ENCODE results near the gene UTP4. TPM values are rescaled to one million over a fixed set of nuclear protein-coding genes. Genes with fewer than 3 reads are reported as not detected.

Gene UTP4
- total RNA-seq, 1 experiment from 2014 or later: 125 TPM

DNA sequence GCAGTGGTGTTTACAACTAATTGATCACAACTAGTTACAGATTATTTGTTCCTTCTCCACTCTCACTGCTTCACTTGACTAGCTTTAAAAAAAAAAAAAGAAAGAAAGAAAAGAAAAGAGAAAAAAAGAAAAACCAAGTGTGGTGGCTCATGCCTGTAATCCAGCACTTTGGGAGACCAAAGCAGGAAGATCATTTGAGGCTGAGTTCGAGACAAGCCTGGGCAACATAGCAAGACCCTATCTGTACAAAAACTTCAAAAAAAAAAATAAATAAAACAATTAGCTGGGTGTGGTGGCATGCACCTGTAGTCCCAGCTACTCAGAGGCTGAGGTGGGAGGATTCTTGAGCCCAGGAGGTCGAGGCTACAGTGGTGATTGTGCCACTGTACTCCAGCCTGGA lies 58.7 kb downstream of the UTP4 start:
- Histone ChIP-seq H3K27me3 (ENCODE audit: insufficient read depth, low read length) (no peaks in the 10 kb centered on the region), H3K36me3 (ENCODE audit: control insufficient read depth in 1 of 2, insufficient read depth in 2 of 2, low read length in 2 of 2) (no peaks in the 10 kb centered on the region), H3K9me3 (ENCODE audit: control insufficient read depth in 1 of 2, insufficient read depth in 1 of 2, low read depth in 1 of 2, low read length in 2 of 2) (no peaks in the 10 kb centered on the region), H4K20me1 (ENCODE audit: insufficient read depth) (no peaks in the 10 kb centered on the region), H3K27ac (ENCODE audit: low read depth, low read length) (no peak overlapping the region), H3K4me3 (replicated peaks in 1 of 2; ENCODE audit: low read depth in 1 of 2, low read length in 2 of 2) (no peak overlapping the region), H2AFZ (ENCODE audit: low read depth, low read length, poor library complexity, severe bottlenecking) (no peak overlapping the region), H3K9me2 (ENCODE audit: insufficient read depth) (no peaks in the 10 kb centered on the region), H3K4me1 (ENCODE audit: control insufficient read depth in 1 of 2, insufficient read depth in 2 of 2, low read length in 2 of 2) (peaks cover 8 to 27% of the 10 kb centered on the region in 2 experiments), H3K79me2 (ENCODE audit: insufficient read depth, low read length) (peaks cover 76% of the 10 kb centered on the region), H3K9ac (ENCODE audit: low read length) (no peak overlapping the region), H3K4me2 (ENCODE audit: low read length) (no peak overlapping the region)
- ChIA-PET CTCF (no interaction called here), POLR2A (no interaction called here), RAD21 (ENCODE audit: low non-redundant PET in 1 of 2, low total read pairs in 2 of 2, uncharacterized antibody in 2 of 2, unreplicated experiment in 2 of 2) (no interaction called here)
- intact Hi-C loops (cut with micrococcal nuclease): loop anchor here (10.0 kb wide), 1 partner anchor 84 kb away; no protein-coding TSS in a partner anchor
- BruUV-seq (replicated peaks): no TSS peak
- TF ChIP-seq TCF7L2 (IDR thresholded peaks at IDR 0.05; ENCODE audit: borderline replicate concordance, extremely low read depth, insufficient read depth, insufficient read length) (no peak), EGR1 (IDR thresholded peaks at IDR 0.05; ENCODE audit: low read depth) (no peak), ZFX (IDR thresholded peaks at IDR 0.05) (no peak), JUND (IDR thresholded peaks at IDR 0.05) (no peak), EZH2 (IDR thresholded peaks at IDR 0.05) (no peak), SRF (IDR thresholded peaks at IDR 0.05; ENCODE audit: low read depth) (no peak), YY1 (IDR thresholded peaks at IDR 0.05; ENCODE audit: extremely low read depth, insufficient replicate concordance, low read depth, low read length) (no peak), EZH2phosphoT487 (IDR thresholded peaks at IDR 0.05; ENCODE audit: borderline replicate concordance) (no peak), FOSL1 (IDR thresholded peaks at IDR 0.05; ENCODE audit: low read depth) (no peak), POLR2AphosphoS5 (IDR thresholded peaks at IDR 0.05; ENCODE audit: low read depth, low read length) (no peak), RAD21 (IDR thresholded peaks at IDR 0.05; ENCODE audit: low read depth) (no peak), ZNF274 (IDR thresholded peaks at IDR 0.05; ENCODE audit: low read depth, low read length) (no peak), CEBPB (IDR thresholded peaks at IDR 0.05; ENCODE audit: low read depth) (no peak), SP1 (IDR thresholded peaks at IDR 0.05; ENCODE audit: low read depth) (no peak)
- TF ChIP-seq, protein P1, sequence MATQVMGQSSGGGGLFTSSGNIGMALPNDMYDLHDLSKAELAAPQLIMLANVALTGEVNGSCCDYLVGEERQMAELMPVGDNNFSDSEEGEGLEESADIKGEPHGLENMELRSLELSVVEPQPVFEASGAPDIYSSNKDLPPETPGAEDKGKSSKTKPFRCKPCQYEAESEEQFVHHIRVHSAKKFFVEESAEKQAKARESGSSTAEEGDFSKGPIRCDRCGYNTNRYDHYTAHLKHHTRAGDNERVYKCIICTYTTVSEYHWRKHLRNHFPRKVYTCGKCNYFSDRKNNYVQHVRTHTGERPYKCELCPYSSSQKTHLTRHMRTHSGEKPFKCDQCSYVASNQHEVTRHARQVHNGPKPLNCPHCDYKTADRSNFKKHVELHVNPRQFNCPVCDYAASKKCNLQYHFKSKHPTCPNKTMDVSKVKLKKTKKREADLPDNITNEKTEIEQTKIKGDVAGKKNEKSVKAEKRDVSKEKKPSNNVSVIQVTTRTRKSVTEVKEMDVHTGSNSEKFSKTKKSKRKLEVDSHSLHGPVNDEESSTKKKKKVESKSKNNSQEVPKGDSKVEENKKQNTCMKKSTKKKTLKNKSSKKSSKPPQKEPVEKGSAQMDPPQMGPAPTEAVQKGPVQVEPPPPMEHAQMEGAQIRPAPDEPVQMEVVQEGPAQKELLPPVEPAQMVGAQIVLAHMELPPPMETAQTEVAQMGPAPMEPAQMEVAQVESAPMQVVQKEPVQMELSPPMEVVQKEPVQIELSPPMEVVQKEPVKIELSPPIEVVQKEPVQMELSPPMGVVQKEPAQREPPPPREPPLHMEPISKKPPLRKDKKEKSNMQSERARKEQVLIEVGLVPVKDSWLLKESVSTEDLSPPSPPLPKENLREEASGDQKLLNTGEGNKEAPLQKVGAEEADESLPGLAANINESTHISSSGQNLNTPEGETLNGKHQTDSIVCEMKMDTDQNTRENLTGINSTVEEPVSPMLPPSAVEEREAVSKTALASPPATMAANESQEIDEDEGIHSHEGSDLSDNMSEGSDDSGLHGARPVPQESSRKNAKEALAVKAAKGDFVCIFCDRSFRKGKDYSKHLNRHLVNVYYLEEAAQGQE (IDR thresholded peaks at IDR 0.05; ENCODE audit: low read depth): no peak
- TF ChIP-seq, protein P2, sequence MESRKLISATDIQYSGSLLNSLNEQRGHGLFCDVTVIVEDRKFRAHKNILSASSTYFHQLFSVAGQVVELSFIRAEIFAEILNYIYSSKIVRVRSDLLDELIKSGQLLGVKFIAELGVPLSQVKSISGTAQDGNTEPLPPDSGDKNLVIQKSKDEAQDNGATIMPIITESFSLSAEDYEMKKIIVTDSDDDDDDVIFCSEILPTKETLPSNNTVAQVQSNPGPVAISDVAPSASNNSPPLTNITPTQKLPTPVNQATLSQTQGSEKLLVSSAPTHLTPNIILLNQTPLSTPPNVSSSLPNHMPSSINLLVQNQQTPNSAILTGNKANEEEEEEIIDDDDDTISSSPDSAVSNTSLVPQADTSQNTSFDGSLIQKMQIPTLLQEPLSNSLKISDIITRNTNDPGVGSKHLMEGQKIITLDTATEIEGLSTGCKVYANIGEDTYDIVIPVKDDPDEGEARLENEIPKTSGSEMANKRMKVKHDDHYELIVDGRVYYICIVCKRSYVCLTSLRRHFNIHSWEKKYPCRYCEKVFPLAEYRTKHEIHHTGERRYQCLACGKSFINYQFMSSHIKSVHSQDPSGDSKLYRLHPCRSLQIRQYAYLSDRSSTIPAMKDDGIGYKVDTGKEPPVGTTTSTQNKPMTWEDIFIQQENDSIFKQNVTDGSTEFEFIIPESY (IDR thresholded peaks at IDR 0.05; ENCODE audit: extremely low read depth, insufficient replicate concordance, low read length): no peak
- TF ChIP-seq, protein P3, sequence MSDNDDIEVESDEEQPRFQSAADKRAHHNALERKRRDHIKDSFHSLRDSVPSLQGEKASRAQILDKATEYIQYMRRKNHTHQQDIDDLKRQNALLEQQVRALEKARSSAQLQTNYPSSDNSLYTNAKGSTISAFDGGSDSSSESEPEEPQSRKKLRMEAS (IDR thresholded peaks at IDR 0.05): no peak
- TF ChIP-seq, protein P4, sequence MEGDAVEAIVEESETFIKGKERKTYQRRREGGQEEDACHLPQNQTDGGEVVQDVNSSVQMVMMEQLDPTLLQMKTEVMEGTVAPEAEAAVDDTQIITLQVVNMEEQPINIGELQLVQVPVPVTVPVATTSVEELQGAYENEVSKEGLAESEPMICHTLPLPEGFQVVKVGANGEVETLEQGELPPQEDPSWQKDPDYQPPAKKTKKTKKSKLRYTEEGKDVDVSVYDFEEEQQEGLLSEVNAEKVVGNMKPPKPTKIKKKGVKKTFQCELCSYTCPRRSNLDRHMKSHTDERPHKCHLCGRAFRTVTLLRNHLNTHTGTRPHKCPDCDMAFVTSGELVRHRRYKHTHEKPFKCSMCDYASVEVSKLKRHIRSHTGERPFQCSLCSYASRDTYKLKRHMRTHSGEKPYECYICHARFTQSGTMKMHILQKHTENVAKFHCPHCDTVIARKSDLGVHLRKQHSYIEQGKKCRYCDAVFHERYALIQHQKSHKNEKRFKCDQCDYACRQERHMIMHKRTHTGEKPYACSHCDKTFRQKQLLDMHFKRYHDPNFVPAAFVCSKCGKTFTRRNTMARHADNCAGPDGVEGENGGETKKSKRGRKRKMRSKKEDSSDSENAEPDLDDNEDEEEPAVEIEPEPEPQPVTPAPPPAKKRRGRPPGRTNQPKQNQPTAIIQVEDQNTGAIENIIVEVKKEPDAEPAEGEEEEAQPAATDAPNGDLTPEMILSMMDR (IDR thresholded peaks at IDR 0.05 in 2 of 3, conservative IDR thresholded peaks at IDR 0.05 in 1 of 3; ENCODE audit: borderline replicate concordance in 1 of 3, insufficient read depth in 1 of 3, low read depth in 2 of 3, low read length in 2 of 3): no peak
- DNase-seq (ENCODE audit: low read depth, low spot score): no peak
- ATAC-seq: no peak

All from HCT116 (cell line).